DND-41 (cell line): Measurements from ENCODE around the gene IL17F.

ENCODE experiments used
- ATAC-seq: fragments of 200-7000 bp; cut with Tn5 transposase; 3 replicates; pipeline ENCODE4 v1.9.1; 2021; ENCODE audit warnings: low read depth; ENCODE audit not compliant: insufficient read depth
- DNase-seq: peaks from one replicate; pipeline ENCODE4 v3.0.0-alpha.2; 2020
- H2AFZ ChIP-seq: 2 replicates; pipeline ENCODE4 v1.6.0; 2012; ENCODE audit warnings: low read depth, low read length
- H3K27ac ChIP-seq: 2 replicates; pipeline ENCODE4 v1.5.1; 2012; ENCODE audit warnings: low read length, inconsistent platforms
- H3K27me3 ChIP-seq: fragments of 200-600 bp; sonication (generic); 2 replicates; pipeline ENCODE4 v1.6.0; 2012; ENCODE audit warnings: low read length, mild to moderate bottlenecking, inconsistent platforms; ENCODE audit not compliant: insufficient read depth, poor library complexity
- H3K36me3 ChIP-seq: 2 replicates; pipeline ENCODE4 v1.5.1; 2012; ENCODE audit warnings: low read length, inconsistent platforms; ENCODE audit not compliant: insufficient read depth
- H3K4me1 ChIP-seq: 2 replicates; pipeline ENCODE4 v1.5.1; 2012; ENCODE audit warnings: mild to moderate bottlenecking, low read length; ENCODE audit not compliant: insufficient read depth
- H3K4me2 ChIP-seq: 2 replicates; pipeline ENCODE4 v1.6.0; 2012; ENCODE audit warnings: mild to moderate bottlenecking, moderate library complexity, low read length, inconsistent platforms; ENCODE audit not compliant: insufficient read depth
- H3K4me3 ChIP-seq, 2 experiments: fragments of 200-600 bp in 1 of 2; shearing (Covaris generic) in 1 of 2; 2 replicates each; pipeline ENCODE4 v1.5.1; 2012 to 2016; ENCODE audit warnings: inconsistent platforms in 2 of 2, low read length in 2 of 2, mild to moderate bottlenecking in 2 of 2, low read depth in 1 of 2, moderate library complexity in 1 of 2
- H3K79me2 ChIP-seq: 2 replicates; pipeline ENCODE4 v1.6.0; 2012; ENCODE audit warnings: low read length, inconsistent platforms; ENCODE audit not compliant: insufficient read depth
- H3K9ac ChIP-seq: 2 replicates; pipeline ENCODE4 v1.6.0; 2012; ENCODE audit warnings: low read depth, mild to moderate bottlenecking, inconsistent platforms, low read length, moderate library complexity
- H3K9me3 ChIP-seq: 2 replicates; pipeline ENCODE4 v1.5.1; 2012; ENCODE audit warnings: low read length, moderate library complexity, mild to moderate bottlenecking, inconsistent platforms; ENCODE audit not compliant: insufficient read depth, severe bottlenecking
- H4K20me1 ChIP-seq: 2 replicates; pipeline ENCODE4 v1.6.0; 2012; ENCODE audit warnings: low read length; ENCODE audit not compliant: insufficient read depth
- EZH2 ChIP-seq: IDR thresholded peaks from 3 replicates; pipeline ENCODE4 v1.6.1; 2012; ENCODE audit warnings: borderline replicate concordance, low read depth, mild to moderate bottlenecking, moderate library complexity, low read length, inconsistent platforms; ENCODE audit not compliant: severe bottlenecking
- TF ChIP-seq, protein P1 (sequence below): IDR thresholded peaks from 2 replicates; pipeline ENCODE4 v1.5.1; 2012; ENCODE audit warnings: borderline replicate concordance, low read length, moderate library complexity, mild to moderate bottlenecking; ENCODE audit not compliant: poor library complexity, severe bottlenecking; ENCODE audit errors: extremely low read depth

IL17F gene

DNA sequence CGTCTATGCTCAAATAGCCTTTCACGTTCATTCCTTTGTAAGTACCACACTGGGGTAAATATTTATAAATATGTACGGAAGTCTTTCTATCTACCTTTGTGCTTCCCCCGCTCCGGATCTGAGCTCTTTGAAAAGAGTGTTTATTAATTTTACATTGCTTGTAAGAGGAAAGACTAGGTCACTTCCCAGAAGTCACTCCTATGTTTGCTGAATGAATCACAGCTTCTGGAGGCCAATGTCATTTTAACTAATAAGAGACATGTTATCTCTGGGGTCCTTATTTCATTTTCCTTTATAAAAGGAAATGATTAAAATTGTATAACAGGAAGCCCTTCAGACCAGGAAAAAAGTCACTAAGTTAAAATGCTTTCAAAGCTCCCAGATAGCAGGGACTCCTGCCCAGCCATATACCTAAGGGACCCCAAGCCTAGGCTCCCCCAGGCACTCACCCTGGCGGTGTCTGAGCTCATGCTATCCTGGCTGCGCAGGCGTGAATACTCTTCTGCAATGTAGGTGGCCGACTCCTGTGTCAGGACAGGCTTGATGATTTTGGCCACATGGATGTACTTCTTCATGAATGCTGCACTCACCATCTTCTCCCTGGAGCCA lies 27.7 kb upstream of the IL17F start:
- H3K27ac ChIP-seq = no peak overlapping the region
- no peaks in the 10 kb centered on the region for H3K9me3 ChIP-seq
- H3K4me2 ChIP-seq = no peak overlapping the region
- DNase-seq = no peak
- no peaks in the 10 kb centered on the region for H3K27me3 ChIP-seq
- no peak overlapping the region for H3K4me3 ChIP-seq
- H2AFZ ChIP-seq = no peak overlapping the region
- no peak for TF ChIP-seq EZH2
- TF ChIP-seq, protein P1, sequence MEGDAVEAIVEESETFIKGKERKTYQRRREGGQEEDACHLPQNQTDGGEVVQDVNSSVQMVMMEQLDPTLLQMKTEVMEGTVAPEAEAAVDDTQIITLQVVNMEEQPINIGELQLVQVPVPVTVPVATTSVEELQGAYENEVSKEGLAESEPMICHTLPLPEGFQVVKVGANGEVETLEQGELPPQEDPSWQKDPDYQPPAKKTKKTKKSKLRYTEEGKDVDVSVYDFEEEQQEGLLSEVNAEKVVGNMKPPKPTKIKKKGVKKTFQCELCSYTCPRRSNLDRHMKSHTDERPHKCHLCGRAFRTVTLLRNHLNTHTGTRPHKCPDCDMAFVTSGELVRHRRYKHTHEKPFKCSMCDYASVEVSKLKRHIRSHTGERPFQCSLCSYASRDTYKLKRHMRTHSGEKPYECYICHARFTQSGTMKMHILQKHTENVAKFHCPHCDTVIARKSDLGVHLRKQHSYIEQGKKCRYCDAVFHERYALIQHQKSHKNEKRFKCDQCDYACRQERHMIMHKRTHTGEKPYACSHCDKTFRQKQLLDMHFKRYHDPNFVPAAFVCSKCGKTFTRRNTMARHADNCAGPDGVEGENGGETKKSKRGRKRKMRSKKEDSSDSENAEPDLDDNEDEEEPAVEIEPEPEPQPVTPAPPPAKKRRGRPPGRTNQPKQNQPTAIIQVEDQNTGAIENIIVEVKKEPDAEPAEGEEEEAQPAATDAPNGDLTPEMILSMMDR = no peak
- H3K36me3 ChIP-seq = peaks cover 100% of the 10 kb centered on the region
- ATAC-seq = no peak
- peaks cover 47% of the 10 kb centered on the region for H4K20me1 ChIP-seq
- H3K79me2 ChIP-seq = peaks cover 51% of the 10 kb centered on the region
- H3K9ac ChIP-seq = no peak overlapping the region
- peaks cover 7% of the 10 kb centered on the region for H3K4me1 ChIP-seq

DNA sequence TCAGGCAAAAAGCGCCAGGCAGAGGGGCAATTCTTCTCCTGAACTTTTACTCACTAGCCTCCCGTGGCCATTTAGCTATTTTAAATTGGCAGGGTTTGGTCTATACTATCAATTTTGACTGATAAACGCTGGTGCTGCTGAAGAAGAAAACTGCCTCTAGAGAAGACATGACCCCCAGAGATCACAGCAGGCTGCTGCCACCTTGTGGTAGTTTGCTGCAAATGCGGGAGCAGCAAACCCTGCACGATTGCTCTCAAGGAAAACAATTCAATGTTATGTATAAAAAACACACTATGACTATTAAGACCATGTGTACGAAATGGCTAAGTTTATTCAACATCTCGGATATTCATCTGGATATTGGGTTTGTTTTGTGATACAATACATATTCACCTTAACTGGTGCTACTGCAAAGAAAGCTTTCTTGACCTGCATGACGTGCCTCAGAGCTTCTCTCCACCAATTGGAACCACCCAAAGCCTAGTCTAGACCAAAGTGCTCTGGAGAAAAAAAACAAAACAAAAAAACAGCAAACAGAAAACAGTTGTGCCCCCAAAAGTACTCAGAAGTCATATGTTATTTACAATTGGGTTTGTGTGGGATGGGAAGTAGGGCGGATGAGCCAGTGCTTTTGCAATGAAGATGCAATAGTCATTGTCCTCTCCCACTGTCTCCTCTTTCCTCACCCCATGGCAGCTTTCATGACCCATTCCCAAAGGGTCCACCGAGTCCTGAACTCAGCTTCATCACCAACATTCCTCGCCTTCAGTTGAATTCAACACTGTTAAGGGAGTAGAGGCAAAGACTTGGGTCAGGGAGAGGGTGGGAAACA lies 19.6 kb upstream of the IL17F start:
- Histone ChIP-seq H3K79me2 (no peaks in the 10 kb centered on the region), H3K27ac (no peak overlapping the region), H2AFZ (no peak overlapping the region), H3K9me3 (no peaks in the 10 kb centered on the region), H3K4me1 (no peaks in the 10 kb centered on the region), H3K9ac (no peak overlapping the region), H3K4me2 (no peak overlapping the region), H4K20me1 (peaks cover 21% of the 10 kb centered on the region; the same call in 1 of the 2 replicates), H3K36me3 (peaks cover 82% of the 10 kb centered on the region), H3K4me3 (no peak overlapping the region), H3K27me3 (no peaks in the 10 kb centered on the region)
- TF ChIP-seq, protein P1 = peak; percentile 98
- no peak for TF ChIP-seq EZH2
- DNase-seq = peak; percentile 76
- peak; percentile 79 for ATAC-seq

DNA sequence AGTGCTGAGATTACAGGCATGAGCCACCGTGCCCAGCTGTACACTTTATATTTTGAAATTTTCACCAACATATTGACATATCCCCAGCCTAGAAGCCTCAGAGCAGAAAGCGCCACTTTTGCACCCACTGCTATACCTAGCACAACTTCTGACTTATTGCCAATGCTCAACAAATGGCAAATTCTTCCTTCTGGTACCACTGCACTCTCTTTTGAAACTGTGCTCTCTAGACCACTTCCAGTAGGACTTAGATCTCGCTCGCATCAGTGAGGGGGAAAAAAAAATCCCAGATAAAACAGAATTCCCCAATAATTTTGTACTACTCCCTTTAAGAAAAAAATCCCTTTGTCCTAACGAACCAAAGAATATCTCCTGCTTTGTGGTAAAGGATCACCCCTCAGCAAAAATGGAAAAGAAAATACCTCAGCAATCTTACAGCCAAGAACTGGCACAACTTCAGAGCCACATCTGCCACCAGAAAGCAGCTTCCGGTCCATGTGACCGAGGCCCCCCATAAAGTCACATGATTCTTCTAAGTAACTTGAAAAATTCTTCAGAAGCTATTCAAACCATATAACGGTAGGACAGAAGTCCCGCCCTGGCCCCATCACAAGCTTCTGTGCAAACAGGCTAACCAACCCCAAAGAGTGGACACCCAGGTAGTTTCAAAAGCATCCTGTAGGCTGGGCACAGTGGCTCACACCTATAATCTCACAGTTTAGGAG lies 18.5 kb upstream of the IL17F start:
- DNase-seq (no peak), ATAC-seq (no peak)
- TF ChIP-seq EZH2 = no peak
- TF ChIP-seq, protein P1 = no peak
- Histone ChIP-seq H3K27ac (no peak overlapping the region), H3K9me3 (no peaks in the 10 kb centered on the region), H3K9ac (no peak overlapping the region), H3K4me3 (no peak overlapping the region), H3K4me1 (no peaks in the 10 kb centered on the region), H3K36me3 (peaks cover 71% of the 10 kb centered on the region), H3K4me2 (no peak overlapping the region), H3K27me3 (no peaks in the 10 kb centered on the region), H2AFZ (no peak overlapping the region), H4K20me1 (peaks cover 13% of the 10 kb centered on the region; the same call in 1 of the 2 replicates), H3K79me2 (no peaks in the 10 kb centered on the region)
